HG02943 (cell line): ENCODE measurements around the gene VARS2.
"Not testable (repeated sequence)": the region's sequence is repeated elsewhere in the genome, so short reads cannot be mapped to it uniquely, and the experiment has no call there.

Experiments
- ATAC-seq: cut with Tn5 transposase; IDR thresholded peaks from one replicate; pipeline ENCODE4 v1.9.1; 2021; ENCODE audit warnings: mild to moderate bottlenecking, low read depth, moderate library complexity; ENCODE audit not compliant: unreplicated experiment

Gene VARS2

GRCh38 chr6:30924040-30924627 lies 10.1 kb downstream of the VARS2 start:
- not testable (repeated sequence) for ATAC-seq

- ATAC-seq, result no peak
Observed at GRCh38 chr6:30926644-30927043, 12.6 kb downstream of the VARS2 start.

- not testable (repeated sequence) for ATAC-seq
Observed at GRCh38 chr6:30927080-30927479, 13.0 kb downstream of the VARS2 start.

GRCh38 chr6:30928677-30929076 lies 14.6 kb downstream of the VARS2 start:
- no peak for ATAC-seq

DNA sequence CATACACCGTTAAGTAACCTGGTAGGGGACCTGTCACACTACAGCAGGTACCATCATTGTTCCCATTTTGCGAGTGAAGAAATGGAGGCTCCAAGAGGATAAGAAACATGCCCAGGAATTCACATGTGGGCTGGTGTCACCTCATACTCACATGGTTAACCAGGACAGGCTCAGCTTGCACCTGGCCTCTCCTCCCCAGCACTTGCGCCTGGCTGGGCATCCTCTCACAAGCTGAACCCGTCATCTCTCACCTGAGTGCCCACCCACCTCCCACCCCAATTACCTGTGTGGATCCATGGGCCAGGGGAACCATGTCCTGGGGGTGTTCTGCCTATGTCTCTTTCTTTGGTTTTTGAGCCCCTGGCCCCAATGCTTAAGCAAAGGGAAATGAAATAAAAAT lies 16.5 kb downstream of the VARS2 start:
- ATAC-seq, result no peak

DNA sequence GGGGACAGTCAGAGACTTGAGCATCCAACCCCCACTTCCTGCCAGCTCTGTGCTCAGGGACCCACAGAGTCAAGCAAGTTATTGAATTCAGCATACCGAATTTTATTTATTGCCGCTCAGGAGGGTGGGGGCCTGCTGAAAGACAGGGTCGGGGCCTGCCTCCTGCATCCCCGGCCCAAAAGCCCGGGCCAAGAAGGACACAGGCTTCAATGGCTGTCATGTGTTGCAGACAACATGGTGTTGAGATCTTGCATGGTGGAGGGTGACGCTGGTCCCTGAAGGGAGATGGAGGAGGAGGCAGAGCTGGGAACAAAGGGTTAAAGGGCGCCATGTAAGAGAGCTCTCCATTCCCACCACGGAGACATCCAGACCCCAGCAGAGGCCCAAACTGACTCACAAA lies 17.2 kb downstream of the VARS2 start:
- no peak for ATAC-seq

GRCh38 chr6:30931969-30932645 lies 18.1 kb downstream of the VARS2 start, which contains the start of gene SFTA2:
Gene SFTA2 (minus strand): TSS chr6:30932170. CDS start chr6:30932096, 74 bp downstream.
- no peak for ATAC-seq

DNA sequence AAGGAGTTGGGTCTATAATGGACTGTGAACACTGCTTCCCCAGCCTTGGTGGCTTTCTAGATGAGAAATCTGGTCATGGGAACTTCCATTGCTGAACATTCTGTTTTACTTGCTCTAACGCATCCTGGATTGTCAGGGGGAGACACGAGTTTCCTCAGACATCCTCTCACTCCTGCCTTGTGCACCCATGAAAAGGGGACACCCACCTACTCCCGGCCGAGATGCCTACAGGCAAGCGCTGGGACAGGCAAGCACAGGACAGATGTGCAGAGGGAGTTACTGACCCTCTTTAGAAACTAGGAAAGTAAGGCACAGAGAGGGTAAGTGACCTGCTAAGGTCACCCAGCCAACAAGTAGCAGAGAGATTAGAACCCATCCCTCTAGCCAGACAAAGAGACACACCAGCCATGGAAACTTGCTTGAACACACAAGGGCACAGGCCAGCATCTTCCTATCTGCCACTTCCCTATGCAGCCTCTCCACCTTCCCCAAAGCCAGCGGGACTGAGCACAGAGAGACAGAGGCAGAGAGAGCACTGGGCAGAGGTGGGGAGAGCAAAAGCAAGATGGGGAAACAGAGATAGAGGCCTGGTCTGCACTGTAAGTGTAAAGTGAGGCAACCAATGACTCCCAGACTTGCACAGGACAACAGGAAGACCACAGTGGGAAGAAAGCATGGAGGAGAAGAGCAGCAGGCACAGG lies 18.8 kb downstream of the VARS2 start:
- ATAC-seq, result no peak

GRCh38 chr6:30935018-30935417 lies 21.0 kb downstream of the VARS2 start:
- ATAC-seq, result no peak

DNA sequence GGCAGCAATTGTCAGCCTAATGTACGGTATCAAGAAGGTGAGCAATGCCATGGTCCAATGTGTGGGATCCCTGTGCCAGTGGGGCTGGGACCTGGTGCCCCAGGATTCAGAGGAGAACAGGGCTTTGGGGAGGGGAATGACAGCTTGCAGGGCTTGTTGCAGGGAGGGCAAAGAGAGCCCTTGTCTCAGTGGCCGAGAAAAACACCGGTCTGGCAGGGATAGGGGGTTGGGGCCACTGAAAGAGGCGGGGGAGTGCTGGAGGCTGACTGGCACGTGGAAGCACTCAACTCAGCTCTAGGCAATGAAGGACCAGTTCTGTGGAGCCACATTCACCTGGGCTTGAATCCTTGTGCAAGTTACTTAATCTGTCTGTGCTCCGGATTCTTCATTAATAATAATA lies 23.2 kb downstream of the VARS2 start:
- ATAC-seq, result no peak

GRCh38 chr6:30938730-30939129 lies 24.7 kb downstream of the VARS2 start:
- no peak for ATAC-seq

DNA sequence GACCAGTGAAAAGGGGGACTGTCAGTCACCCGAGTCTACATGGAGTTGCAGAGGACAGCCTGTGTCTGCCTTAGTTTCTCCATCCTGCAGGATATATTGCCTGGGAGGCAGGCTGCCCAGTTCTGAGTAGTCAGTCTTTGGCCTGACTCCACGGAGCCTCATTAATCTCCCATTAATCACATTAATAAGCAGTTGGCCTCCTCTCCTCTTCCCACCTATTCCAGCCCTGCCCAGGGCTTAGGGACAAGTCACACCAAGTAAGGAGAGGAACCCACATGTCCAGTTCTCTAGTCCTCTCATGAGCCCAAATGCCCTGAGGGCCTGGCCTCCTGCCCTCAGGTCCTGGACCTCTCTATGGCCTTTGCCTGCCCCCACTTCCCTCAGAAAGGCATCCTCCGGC lies 25.4 kb downstream of the VARS2 start:
- no peak for ATAC-seq

- ATAC-seq, result no peak
Observed at GRCh38 chr6:30940361-30940986, 26.4 kb downstream of the VARS2 start, which contains the start of gene MUCL3. Gene MUCL3 (plus strand): TSS chr6:30940973. CDS start chr6:30941000, 27 bp downstream.

DNA sequence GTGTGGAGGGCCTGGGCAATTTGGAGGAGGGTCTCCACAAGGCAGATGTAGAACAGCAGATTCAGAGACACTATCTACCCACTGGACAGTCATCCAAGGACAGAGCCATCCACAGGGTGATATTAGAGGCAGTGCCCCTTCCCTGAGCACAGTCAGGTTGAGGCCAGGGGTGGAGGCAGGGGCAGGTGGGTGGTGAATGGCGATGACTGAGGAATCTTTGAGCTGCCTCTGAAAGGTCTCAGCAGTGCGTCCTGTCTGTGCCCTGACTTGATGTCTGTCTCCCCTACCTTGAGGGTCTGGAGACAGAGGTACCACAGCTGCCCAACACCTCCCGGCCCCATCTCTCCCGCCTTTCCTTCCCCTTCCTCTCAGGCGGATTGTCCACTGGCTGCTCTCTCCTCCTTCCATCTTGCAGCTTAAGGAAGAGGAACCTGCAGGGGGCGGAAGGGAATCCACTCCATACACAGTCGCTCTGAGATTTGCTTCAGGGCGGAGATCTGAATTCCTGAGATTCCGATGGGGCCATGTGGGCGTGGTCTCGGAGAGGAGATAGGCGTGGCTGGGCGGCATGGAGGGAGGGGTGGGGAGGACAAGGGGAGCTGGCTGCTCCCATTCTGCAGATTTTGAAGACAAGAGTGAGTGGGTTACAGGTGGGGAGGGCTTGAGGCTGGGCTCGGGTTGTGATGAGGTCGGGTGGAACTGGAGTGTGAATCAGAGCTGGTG lies 28.5 kb downstream of the VARS2 start:
- ATAC-seq, result no peak

GRCh38 chr6:30944051-30944450 lies 30.0 kb downstream of the VARS2 start:
- ATAC-seq, result no peak

DNA sequence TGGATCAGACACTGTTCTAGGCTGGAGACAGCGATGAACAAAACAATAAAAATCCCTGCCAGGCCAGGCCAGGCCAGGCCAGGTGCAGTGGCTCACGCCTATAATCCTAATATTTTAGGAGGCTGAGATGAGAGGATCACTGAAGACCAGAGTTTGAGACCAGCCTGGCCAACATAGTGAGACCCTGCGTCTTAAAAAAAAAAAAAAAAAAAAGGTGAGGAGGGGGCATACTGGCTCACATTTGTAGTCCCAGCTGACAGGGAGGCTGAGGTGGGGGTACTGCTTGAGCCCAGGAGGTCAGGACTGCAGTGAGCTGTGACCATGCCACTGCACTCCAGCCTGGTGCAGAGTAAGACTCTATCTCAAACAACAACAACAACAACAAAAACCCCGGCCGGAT lies 31.2 kb downstream of the VARS2 start:
- ATAC-seq, result no peak

GRCh38 chr6:30947231-30947630 lies 33.2 kb downstream of the VARS2 start:
- ATAC-seq, result no peak

- ATAC-seq, result no peak
Observed at GRCh38 chr6:30948811-30949210, 34.8 kb downstream of the VARS2 start.

- no peak for ATAC-seq
Observed at GRCh38 chr6:30951907-30952469, 38.0 kb downstream of the VARS2 start.
